HepG2 (cell line): Measurements from ENCODE around the gene CCDC88A. TPM values are rescaled to one million over a fixed set of nuclear protein-coding genes. Genes with fewer than 3 reads are reported as not detected.

Experiments
- CENPX ChIP-seq: sonication (generic); formaldehyde crosslinking; IDR thresholded peaks from 2 replicates; pipeline ENCODE4 v1.9.0; 2021; ENCODE audit warnings: mild to moderate bottlenecking, missing genetic modification reagents, moderate library complexity
- FOXA1 ChIP-seq, 2 experiments: fragments of 450-650 bp in 1 of 2; sonication (generic) in 1 of 2; formaldehyde crosslinking in 1 of 2; IDR thresholded peaks; 2 replicates each; pipeline versions ENCODE4 v1.4.0 to v1.6.1; 2016 to 2020; ENCODE audit warnings: missing genetic modification reagents in 1 of 2
- GZF1 ChIP-seq: sonication (generic); formaldehyde crosslinking; IDR thresholded peaks from 2 replicates; pipeline ENCODE4 v1.5.1; 2020; ENCODE audit warnings: mild to moderate bottlenecking, missing genetic modification reagents
- HHEX ChIP-seq: IDR thresholded peaks from 2 replicates; pipeline ENCODE4 v1.6.1; 2016; ENCODE audit warnings: control low read depth
- HMGA1 ChIP-seq: sonication (generic); formaldehyde crosslinking; conservative IDR thresholded peaks from 2 replicates; pipeline ENCODE4 v1.4.0; 2020; ENCODE audit warnings: missing genetic modification reagents
- NR2F6 ChIP-seq, 2 experiments: IDR thresholded peaks; 2 replicates each; pipeline ENCODE4 v1.6.1; 2016; ENCODE audit warnings: antibody characterized with exemption in 1 of 2, mild to moderate bottlenecking in 1 of 2
- PHF21A ChIP-seq: sonication (generic); formaldehyde crosslinking; IDR thresholded peaks from 2 replicates; pipeline ENCODE4 v1.5.0; 2020; ENCODE audit warnings: mild to moderate bottlenecking, missing genetic modification reagents
- SMARCE1 ChIP-seq: fragments of 450-650 bp; IDR thresholded peaks from 2 replicates; pipeline ENCODE4 v1.6.1; 2017; ENCODE audit warnings: borderline replicate concordance
- TFE3 ChIP-seq: IDR thresholded peaks from 2 replicates; pipeline ENCODE4 v1.6.1; 2016
- ZFP36 ChIP-seq: fragments of 150-350 bp; IDR thresholded peaks from 2 replicates; pipeline ENCODE4 v1.6.1; 2018; ENCODE audit warnings: borderline replicate concordance, low read length, low read depth; ENCODE audit not compliant: partially characterized antibody
- ZNF317 ChIP-seq: sonication (generic); formaldehyde crosslinking; IDR thresholded peaks from 2 replicates; pipeline ENCODE4 v1.5.0; 2020; ENCODE audit warnings: mild to moderate bottlenecking, missing genetic modification reagents
- ZNF646 ChIP-seq: sonication (generic); formaldehyde crosslinking; IDR thresholded peaks from 2 replicates; pipeline ENCODE4 v1.9.0; 2021; ENCODE audit warnings: mild to moderate bottlenecking, missing genetic modification reagents
- ZNF780A ChIP-seq: sonication (generic); formaldehyde crosslinking; IDR thresholded peaks from 2 replicates; pipeline ENCODE4 v1.8.0; 2022; ENCODE audit warnings: mild to moderate bottlenecking, missing genetic modification reagents, moderate library complexity
- polyA plus RNA-seq, 8 experiments: library from polyadenylated mRNA; depleted of rRNA in 3 of 8; stranded (reverse) in 7 of 8; unstranded in 1 of 8; fragments of >200 nt; fragmentation: Illumina TruSeq in 4 of 8; extraction: Trizol in 4 of 8; gene quantifications; 2 replicates each; pipeline versions ENCODE4 v1.2.1 to v1.2.3, GENCODE V29; 2011 to 2016; ENCODE audit warnings: low read depth in 4 of 8, missing spikeins in 1 of 8, mixed read lengths in 1 of 8; ENCODE audit not compliant: insufficient read depth in 1 of 8
- total RNA-seq, 5 experiments: library from RNA; depleted of rRNA; stranded (reverse); fragments of >200 nt; fragmentation: Illumina TruSeq; extraction: Trizol; gene quantifications; 2 replicates each; pipeline ENCODE4 v1.2.3, GENCODE V29; 2016; ENCODE audit warnings: low read depth in 1 of 5
- TF ChIP-seq, protein P1 (sequence below): sonication (generic); formaldehyde crosslinking; IDR thresholded peaks from 2 replicates; pipeline ENCODE4 v1.5.0; 2020; ENCODE audit warnings: mild to moderate bottlenecking, missing genetic modification reagents, borderline replicate concordance
- TF ChIP-seq, protein P2 (sequence below): sonication (generic); formaldehyde crosslinking; IDR thresholded peaks from 2 replicates; pipeline ENCODE4 v1.4.0; 2020; ENCODE audit warnings: missing genetic modification reagents, borderline replicate concordance

The CCDC88A gene
- total and polyA plus RNA-seq, 2 of the 13 experiments (the other 11 are each of a cell fraction or from before 2014, with no cell fraction given), result 43.2 to 84.1 TPM

DNA sequence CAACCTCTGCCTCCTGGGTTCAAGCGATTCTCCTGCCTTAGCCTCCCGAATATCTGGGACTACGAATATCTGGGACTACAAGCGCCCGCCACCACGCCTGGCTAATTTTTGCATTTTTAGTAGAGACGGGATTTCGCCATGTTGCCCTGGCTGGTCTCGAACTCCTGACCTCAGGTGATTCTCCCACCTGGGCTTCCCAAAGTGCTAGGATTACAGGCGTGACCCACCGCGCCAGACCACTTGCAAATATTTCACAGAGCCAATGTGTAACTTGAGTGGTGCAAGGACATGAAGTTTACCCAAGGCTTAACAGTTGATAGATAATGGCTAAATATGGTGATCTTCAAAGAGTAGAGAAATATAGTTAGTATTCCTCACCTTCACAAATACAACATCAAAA is 136.6 kb downstream of the CCDC88A start (continued):
- TF ChIP-seq FOXA1 (IDR thresholded peaks at IDR 0.05) (no peak), FOXA1 (CRISPR knock-in tag; IDR thresholded peaks at IDR 0.05) (0 out of 2 replicates have a peak, but pooled peaks have one; percentile 40), TFE3 (CRISPR knock-in tag) (no peak), ZNF317 (no peak), ZFP36 (no peak), PHF21A (no peak), NR2F6 (IDR thresholded peaks at IDR 0.05) (no peak), NR2F6 (CRISPR knock-in tag; IDR thresholded peaks at IDR 0.05) (no peak), ZNF780A (no peak), HMGA1 (CRISPR knock-in tag) (no peak), GZF1 (no peak), SMARCE1 (no peak), CENPX (CRISPR knock-in tag) (no peak), HHEX (CRISPR knock-in tag) (no peak), ZNF646 (no peak)
- TF ChIP-seq, protein P1, sequence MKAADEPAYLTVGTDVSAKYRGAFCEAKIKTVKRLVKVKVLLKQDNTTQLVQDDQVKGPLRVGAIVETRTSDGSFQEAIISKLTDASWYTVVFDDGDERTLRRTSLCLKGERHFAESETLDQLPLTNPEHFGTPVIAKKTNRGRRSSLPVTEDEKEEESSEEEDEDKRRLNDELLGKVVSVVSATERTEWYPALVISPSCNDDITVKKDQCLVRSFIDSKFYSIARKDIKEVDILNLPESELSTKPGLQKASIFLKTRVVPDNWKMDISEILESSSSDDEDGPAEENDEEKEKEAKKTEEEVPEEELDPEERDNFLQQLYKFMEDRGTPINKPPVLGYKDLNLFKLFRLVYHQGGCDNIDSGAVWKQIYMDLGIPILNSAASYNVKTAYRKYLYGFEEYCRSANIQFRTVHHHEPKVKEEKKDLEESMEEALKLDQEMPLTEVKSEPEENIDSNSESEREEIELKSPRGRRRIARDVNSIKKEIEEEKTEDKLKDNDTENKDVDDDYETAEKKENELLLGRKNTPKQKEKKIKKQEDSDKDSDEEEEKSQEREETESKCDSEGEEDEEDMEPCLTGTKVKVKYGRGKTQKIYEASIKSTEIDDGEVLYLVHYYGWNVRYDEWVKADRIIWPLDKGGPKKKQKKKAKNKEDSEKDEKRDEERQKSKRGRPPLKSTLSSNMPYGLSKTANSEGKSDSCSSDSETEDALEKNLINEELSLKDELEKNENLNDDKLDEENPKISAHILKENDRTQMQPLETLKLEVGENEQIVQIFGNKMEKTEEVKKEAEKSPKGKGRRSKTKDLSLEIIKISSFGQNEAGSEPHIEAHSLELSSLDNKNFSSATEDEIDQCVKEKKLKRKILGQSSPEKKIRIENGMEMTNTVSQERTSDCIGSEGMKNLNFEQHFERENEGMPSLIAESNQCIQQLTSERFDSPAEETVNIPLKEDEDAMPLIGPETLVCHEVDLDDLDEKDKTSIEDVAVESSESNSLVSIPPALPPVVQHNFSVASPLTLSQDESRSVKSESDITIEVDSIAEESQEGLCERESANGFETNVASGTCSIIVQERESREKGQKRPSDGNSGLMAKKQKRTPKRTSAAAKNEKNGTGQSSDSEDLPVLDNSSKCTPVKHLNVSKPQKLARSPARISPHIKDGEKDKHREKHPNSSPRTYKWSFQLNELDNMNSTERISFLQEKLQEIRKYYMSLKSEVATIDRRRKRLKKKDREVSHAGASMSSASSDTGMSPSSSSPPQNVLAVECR (CRISPR knock-in tag), result no peak
- TF ChIP-seq, protein P2, sequence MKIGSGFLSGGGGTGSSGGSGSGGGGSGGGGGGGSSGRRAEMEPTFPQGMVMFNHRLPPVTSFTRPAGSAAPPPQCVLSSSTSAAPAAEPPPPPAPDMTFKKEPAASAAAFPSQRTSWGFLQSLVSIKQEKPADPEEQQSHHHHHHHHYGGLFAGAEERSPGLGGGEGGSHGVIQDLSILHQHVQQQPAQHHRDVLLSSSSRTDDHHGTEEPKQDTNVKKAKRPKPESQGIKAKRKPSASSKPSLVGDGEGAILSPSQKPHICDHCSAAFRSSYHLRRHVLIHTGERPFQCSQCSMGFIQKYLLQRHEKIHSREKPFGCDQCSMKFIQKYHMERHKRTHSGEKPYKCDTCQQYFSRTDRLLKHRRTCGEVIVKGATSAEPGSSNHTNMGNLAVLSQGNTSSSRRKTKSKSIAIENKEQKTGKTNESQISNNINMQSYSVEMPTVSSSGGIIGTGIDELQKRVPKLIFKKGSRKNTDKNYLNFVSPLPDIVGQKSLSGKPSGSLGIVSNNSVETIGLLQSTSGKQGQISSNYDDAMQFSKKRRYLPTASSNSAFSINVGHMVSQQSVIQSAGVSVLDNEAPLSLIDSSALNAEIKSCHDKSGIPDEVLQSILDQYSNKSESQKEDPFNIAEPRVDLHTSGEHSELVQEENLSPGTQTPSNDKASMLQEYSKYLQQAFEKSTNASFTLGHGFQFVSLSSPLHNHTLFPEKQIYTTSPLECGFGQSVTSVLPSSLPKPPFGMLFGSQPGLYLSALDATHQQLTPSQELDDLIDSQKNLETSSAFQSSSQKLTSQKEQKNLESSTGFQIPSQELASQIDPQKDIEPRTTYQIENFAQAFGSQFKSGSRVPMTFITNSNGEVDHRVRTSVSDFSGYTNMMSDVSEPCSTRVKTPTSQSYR, result no peak
